CD4-positive, alpha-beta memory T cell (primary cell): ENCODE results near the gene ARHGEF26. TPM values are rescaled to one million over a fixed set of nuclear protein-coding genes. Genes with fewer than 3 reads are reported as not detected.
A peak's percentile ranks its signal among the peaks of the same experiment; 100 is the strongest.

Experiments used
- CTCF ChIA-PET: fragments of 350-600 bp; sonication (Branson Sonifier 250); formaldehyde crosslinking; loops from one replicate; lab custom pipeline; 2021; ENCODE audit warnings: inconsistent platforms; ENCODE audit not compliant: partially characterized antibody; lab: Charles Lee
- POLR2A ChIA-PET: fragments of 350-600 bp; sonication (Branson Sonifier 250); formaldehyde crosslinking; loops from one replicate; lab custom pipeline; 2021; ENCODE audit not compliant: partially characterized antibody; lab: Charles Lee
- DNase-seq, 5 donors: peaks; one replicate each; pipeline versions ENCODE4 v3.0.0 to v3.0.0-alpha.2; 2020 to 2022; ENCODE audit warnings: mixed read lengths in 1 of 5
- H3K27ac ChIP-seq: one replicate; pipeline ENCODE4 v1.7.0; 2013; ENCODE audit warnings: low read depth, low read length
- H3K27me3 ChIP-seq: 2 replicates; pipeline ENCODE4 v1.7.0; 2013; ENCODE audit warnings: mild to moderate bottlenecking, low read length, moderate library complexity; ENCODE audit not compliant: insufficient read depth
- H3K36me3 ChIP-seq: 2 replicates; pipeline ENCODE4 v1.7.0; 2013; ENCODE audit warnings: mild to moderate bottlenecking, low read length, moderate library complexity; ENCODE audit not compliant: insufficient read depth
- H3K4me1 ChIP-seq: 2 replicates; pipeline ENCODE4 v1.7.0; 2013; ENCODE audit warnings: mild to moderate bottlenecking, low read length, moderate library complexity; ENCODE audit not compliant: insufficient read depth
- H3K4me3 ChIP-seq, 2 donors: one replicate each; pipeline ENCODE4 v1.7.0; 2013; ENCODE audit warnings: low read length in 2 of 2, mild to moderate bottlenecking in 1 of 2
- H3K9me3 ChIP-seq, 2 donors: one replicate each; pipeline ENCODE4 v1.7.0; 2013; ENCODE audit warnings: low read length in 2 of 2, control low read depth in 1 of 2; ENCODE audit not compliant: control insufficient read depth in 1 of 2
- H3K27ac Mint-ChIP-seq, 7 donors: one replicate each; pipeline ENCODE4 v1.8.0; 2020 to 2021; ENCODE audit warnings: mixed read lengths in 7 of 7, mild to moderate bottlenecking in 6 of 7, inconsistent platforms in 3 of 7, moderate library complexity in 3 of 7
- H3K27me3 Mint-ChIP-seq, 2 donors: one replicate each; pipeline ENCODE4 v1.8.0; 2020 to 2021; ENCODE audit warnings: mixed read lengths in 2 of 2
- H3K36me3 Mint-ChIP-seq, 2 donors: one replicate each; pipeline ENCODE4 v1.8.0; 2020 to 2021; ENCODE audit warnings: mixed read lengths in 2 of 2, inconsistent platforms in 1 of 2, mild to moderate bottlenecking in 1 of 2
- H3K4me1 Mint-ChIP-seq, 4 donors: one replicate each; pipeline ENCODE4 v1.8.0; 2020 to 2021; ENCODE audit warnings: mixed read lengths in 4 of 4, mild to moderate bottlenecking in 1 of 4
- H3K4me3 Mint-ChIP-seq, 8 donors: one replicate each; pipeline ENCODE4 v1.8.0; 2020 to 2021; ENCODE audit warnings: mixed read lengths in 8 of 8, mild to moderate bottlenecking in 7 of 8, moderate library complexity in 6 of 8, inconsistent platforms in 3 of 8
- H3K9me3 Mint-ChIP-seq, 8 donors: one replicate each; pipeline ENCODE4 v1.8.0; 2020 to 2021; ENCODE audit warnings: mixed read lengths in 8 of 8, mild to moderate bottlenecking in 5 of 8, inconsistent platforms in 3 of 8, moderate library complexity in 1 of 8
- intact Hi-C: fragments of 100-400 bp; cut with micrococcal nuclease; formaldehyde crosslinking; loops from one replicate; pipeline ENCODE4 v1.15.1; 2023
- polyA plus RNA-seq, 2 donors: library from polyadenylated mRNA; unstranded; fragments of 300-500 nt; fragmentation: Illumina TruSeq; gene quantifications; one replicate each; pipeline ENCODE4 v1.2.3, GENCODE V29; 2021
- total RNA-seq, 2 experiments: library from RNA; stranded (reverse); gene quantifications; one replicate each; pipeline ENCODE4 v1.2.3, GENCODE V29; 2021

The ARHGEF26 gene
- total and polyA plus RNA-seq, 4 experiments from 2014 or later: 0.06 to 0.33 (median 0.16) TPM

GRCh38 chr3:154304936-154305335 lies 183.7 kb downstream of the ARHGEF26 start:
- peaks cover 77% of the 10 kb centered on the region for H3K36me3 ChIP-seq
- intact Hi-C loops: no loop called here

DNA sequence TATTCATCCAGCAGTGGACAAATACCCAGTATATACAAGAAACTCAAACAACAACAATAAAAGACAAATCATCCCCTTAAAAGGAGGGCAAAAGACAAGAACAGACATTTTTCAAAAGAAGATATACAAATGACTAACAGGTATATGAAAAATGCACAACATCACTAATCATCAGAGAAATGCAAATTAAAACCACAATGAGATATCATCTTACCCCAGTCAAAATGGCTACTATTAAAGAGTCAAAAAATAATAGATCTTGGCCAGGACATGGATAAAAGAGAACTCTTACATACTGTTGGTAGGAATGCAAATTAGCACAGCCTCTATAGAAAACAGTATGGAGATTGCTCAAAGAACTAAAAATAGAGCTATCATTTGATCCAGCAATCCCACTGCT lies 186.2 kb downstream of the ARHGEF26 start:
- peaks cover 14 to 17% (median 15%) of the 10 kb centered on the region in 4 donors for H3K4me1 Mint-ChIP-seq
- Histone ChIP-seq H3K4me1 (peaks cover 9% of the 10 kb centered on the region), H3K27me3 (no peaks in the 10 kb centered on the region), H3K9me3 (no peaks in the 10 kb centered on the region), H3K36me3 (peaks cover 58% of the 10 kb centered on the region), H3K27ac (no peak overlapping the region), H3K4me3 (no peak overlapping the region)
- H3K4me3 Mint-ChIP-seq: no peak overlapping the region
- peaks cover 51 to 68% of the 10 kb centered on the region in 2 donors for H3K36me3 Mint-ChIP-seq
- H3K9me3 Mint-ChIP-seq: no peaks in the 10 kb centered on the region
- H3K27me3 Mint-ChIP-seq: no peaks in the 10 kb centered on the region
- intact Hi-C loops: no loop called here
- no peak for DNase-seq
- ChIA-PET CTCF (no interaction called here), POLR2A (no interaction called here)
- peak overlapping the region in 5 of 7 donors; percentile 6 to 57 (median 19) for H3K27ac Mint-ChIP-seq

More at GRCh38 chr3:154304936-154305335, 183.7 kb downstream of the ARHGEF26 start:
- peaks cover 12 to 17% (median 16%) of the 10 kb centered on the region in 4 donors for H3K4me1 Mint-ChIP-seq
- Histone ChIP-seq H3K27ac (no peak overlapping the region), H3K4me3 (no peak overlapping the region), H3K4me1 (peaks cover 9% of the 10 kb centered on the region), H3K27me3 (no peaks in the 10 kb centered on the region), H3K9me3 (no peaks in the 10 kb centered on the region)
- no peaks in the 10 kb centered on the region for H3K27me3 Mint-ChIP-seq
- H3K9me3 Mint-ChIP-seq: no peaks in the 10 kb centered on the region
- CTCF ChIA-PET: no interaction called here
- no peak overlapping the region for H3K4me3 Mint-ChIP-seq
- DNase-seq: no peak
- peaks cover 65 to 79% of the 10 kb centered on the region in 2 donors for H3K36me3 Mint-ChIP-seq
- no peak overlapping the region for H3K27ac Mint-ChIP-seq
- POLR2A ChIA-PET: no interaction called here

Other genes with a start within 250 kb of the ARHGEF26 start
- gene DHX36, start 203.1 kb downstream of the ARHGEF26 start, total RNA-seq: 100 to 1,000 TPM in 1 of 2 experiments, 10 to 100 TPM in 1; 91.8 to 101 TPM
- gene DHX36, start 203.1 kb downstream of the ARHGEF26 start, polyA plus RNA-seq: 10 to 100 TPM; 10.8 to 22.7 TPM